ENCODE measurements around the gene CIBAR2. TPM values are rescaled to one million over a fixed set of nuclear protein-coding genes. Genes with fewer than 3 reads are reported as not detected.

The CIBAR2 gene
- total RNA-seq, 4 donors from 2014 or later, result not detected

GRCh38 chr16:85048921-85049562, 63.2 kb downstream of the CIBAR2 start:
- peaks cover 0 to 6% (median 2%) of the 10 kb centered on the region in 4 donors for H3K4me1 ChIP-seq
- H3K4me3 ChIP-seq, result no peak overlapping the region
- no peak for TF ChIP-seq EP300 (IDR thresholded peaks at IDR 0.05)
- no peak for TF ChIP-seq POLR2A (IDR thresholded peaks at IDR 0.05; ENCODE audit: low read depth)
- TF ChIP-seq POLR2AphosphoS5 (IDR thresholded peaks at IDR 0.05), result no peak
- no peak for TF ChIP-seq CTCF (IDR thresholded peaks at IDR 0.05)
- DNase-seq (ENCODE audit: extremely low spot score), result no peak
- intact Hi-C loops (cut with DNase I), result no loop called here
- peaks cover 0 to 6% (median 2%) of the 10 kb centered on the region in 4 donors for H3K36me3 ChIP-seq
- 94% methylated on average over 16 of the region's 17 CpGs for WGBS
- H3K9me3 ChIP-seq, result no peaks in the 10 kb centered on the region
- H3K27ac ChIP-seq (replicated peaks in 1 of 4), result no peak overlapping the region
- H3K27me3 ChIP-seq, result no peaks in the 10 kb centered on the region

Other genes starting within 250 kb of the CIBAR2 start
- 10 to 100 TPM; 45.6 to 68.8 (median 54.3) TPM for gene ZDHHC7, start 100.9 kb downstream of the CIBAR2 start, total RNA-seq
- gene KIAA0513, start 84.7 kb downstream of the CIBAR2 start, total RNA-seq, result 10 to 100 TPM; 16.4 to 28.8 (median 23.4) TPM

Data from esophagus muscularis mucosa (tissue), 4 donors.